ENCODE measurements around the gene MRAS.
A peak's percentile ranks its signal among the peaks of the same experiment; 100 is the strongest.
"Not testable (repeated sequence)": the region's sequence is repeated elsewhere in the genome, so short reads cannot be mapped to it uniquely, and the experiment has no call there.

Gene MRAS

GRCh38 chr3:138418601-138419206 is 70.3 kb downstream of the MRAS start:
- DNase-seq (ENCODE audit: low read depth) = no peak

- no peak for DNase-seq (ENCODE audit: low read depth)
Observed at GRCh38 chr3:138423316-138423715, 74.9 kb downstream of the MRAS start.

GRCh38 chr3:138424323-138424722 is 75.9 kb downstream of the MRAS start:
- DNase-seq (ENCODE audit: low read depth) = no peak

- DNase-seq (ENCODE audit: low read depth) = no peak
Observed at GRCh38 chr3:138426211-138426610, 77.8 kb downstream of the MRAS start.

GRCh38 chr3:138426754-138427153 is 78.4 kb downstream of the MRAS start:
- not testable (repeated sequence) for DNase-seq (ENCODE audit: low read depth)

- DNase-seq (ENCODE audit: low read depth) = no peak
Observed at GRCh38 chr3:138429665-138430064, 81.3 kb downstream of the MRAS start.

- DNase-seq (ENCODE audit: low read depth) = no peak
Observed at GRCh38 chr3:138432576-138433240, 84.3 kb downstream of the MRAS start.

GRCh38 chr3:138433892-138434275 is 85.5 kb downstream of the MRAS start:
- DNase-seq (ENCODE audit: low read depth) = no peak

GRCh38 chr3:138434276-138434874 is 86.0 kb downstream of the MRAS start, which contains the start of gene ESYT3:
Gene ESYT3, plus strand, starts transcription at chr3:138434616. Its CDS starts 183 bp downstream, at chr3:138434799.
- DNase-seq (ENCODE audit: low read depth) = peak; percentile 65

GRCh38 chr3:138434875-138435772 is 86.7 kb downstream of the MRAS start:
- no peak for DNase-seq (ENCODE audit: low read depth)

GRCh38 chr3:138435840-138436239 is 87.5 kb downstream of the MRAS start:
- no peak for DNase-seq (ENCODE audit: low read depth)

GRCh38 chr3:138437281-138437680 is 88.9 kb downstream of the MRAS start:
- DNase-seq (ENCODE audit: low read depth) = no peak

- DNase-seq (ENCODE audit: low read depth) = no peak
Observed at GRCh38 chr3:138438896-138439295, 90.5 kb downstream of the MRAS start.

GRCh38 chr3:138439646-138440045 is 91.3 kb downstream of the MRAS start:
- DNase-seq (ENCODE audit: low read depth) = no peak

GRCh38 chr3:138440121-138440521 is 91.7 kb downstream of the MRAS start:
- no peak for DNase-seq (ENCODE audit: low read depth)

GRCh38 chr3:138440596-138440995 is 92.2 kb downstream of the MRAS start:
- no peak for DNase-seq (ENCODE audit: low read depth)

- DNase-seq (ENCODE audit: low read depth) = no peak
Observed at GRCh38 chr3:138441256-138441655, 92.9 kb downstream of the MRAS start.

GRCh38 chr3:138441742-138442141 is 93.4 kb downstream of the MRAS start:
- DNase-seq (ENCODE audit: low read depth) = no peak

- DNase-seq (ENCODE audit: low read depth) = no peak
Observed at GRCh38 chr3:138442433-138442832, 94.1 kb downstream of the MRAS start.

- no peak for DNase-seq (ENCODE audit: low read depth)
Observed at GRCh38 chr3:138443091-138443490, 94.7 kb downstream of the MRAS start.

GRCh38 chr3:138443521-138444503 is 95.4 kb downstream of the MRAS start:
- no peak for DNase-seq (ENCODE audit: low read depth)

Measured in activated T-cell treated with anti-CD3 and anti-CD28 coated beads for 48 hours (primary cell).